Upper lobe of left lung (tissue), 4 donors: ENCODE measurements around the gene AK9.

Source experiments
- EP300 ChIP-seq, 4 donors: sonication (generic); formaldehyde crosslinking; IDR thresholded peaks; one replicate each; pipeline ENCODE4 v1.5.1; 2017; ENCODE audit warnings: antibody characterized with exemption in 4 of 4, control low read depth in 2 of 4
- POLR2A ChIP-seq, 4 donors: fragments of 450-650 bp; IDR thresholded peaks; one replicate each; pipeline ENCODE4 v1.5.1; 2016 to 2017; ENCODE audit warnings: antibody characterized with exemption in 4 of 4, mild to moderate bottlenecking in 2 of 4
- POLR2AphosphoS5 ChIP-seq, 2 donors: sonication (generic); formaldehyde crosslinking; IDR thresholded peaks; one replicate each; pipeline ENCODE4 v1.5.1; 2017; ENCODE audit warnings: antibody characterized with exemption in 2 of 2
- TF ChIP-seq, protein P1 (sequence below), 6 experiments: fragments of 450-650 bp in 4 of 6; fragments of 200-600 bp in 2 of 6; sonication (generic) in 2 of 6; IDR thresholded peaks; one replicate each; pipeline ENCODE4 v1.5.1; 2016 to 2019; ENCODE audit warnings: antibody characterized with exemption in 6 of 6

DNA sequence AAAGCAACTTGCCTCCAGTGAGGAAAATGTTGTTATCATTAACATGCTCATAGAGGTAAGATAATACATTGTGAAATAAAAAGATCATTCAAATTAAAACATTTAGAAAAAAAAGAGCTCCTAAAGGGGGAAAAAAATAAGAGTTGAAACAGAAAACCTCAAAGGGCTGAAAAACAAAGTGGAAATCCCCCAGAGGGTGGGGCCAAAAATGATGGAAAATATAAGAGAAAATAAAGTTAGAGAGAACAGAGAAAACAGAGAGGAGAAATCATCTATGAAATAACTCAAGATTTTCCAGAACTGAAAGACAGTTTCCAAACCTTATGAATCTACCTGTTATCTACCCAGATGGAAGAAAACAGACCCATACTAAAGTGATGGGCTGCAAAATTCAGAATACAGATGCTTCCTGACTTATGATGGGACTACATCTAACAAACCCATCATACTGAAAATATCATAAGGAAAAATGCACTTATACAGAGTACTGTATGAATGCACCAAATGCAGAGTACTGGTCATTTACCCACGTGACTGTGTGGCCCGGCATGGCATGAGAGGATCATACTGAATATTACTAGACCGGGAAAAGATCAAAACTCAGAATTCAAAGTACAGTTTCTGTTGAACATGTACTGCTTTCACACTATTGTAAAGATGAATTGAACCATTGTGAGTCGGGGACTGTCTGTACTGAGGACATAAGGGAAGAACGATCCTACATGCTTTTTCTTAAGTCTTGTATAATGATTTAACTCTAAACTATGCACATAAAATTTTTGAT is 212.0 kb downstream of the AK9 start:
- TF ChIP-seq, protein P1, sequence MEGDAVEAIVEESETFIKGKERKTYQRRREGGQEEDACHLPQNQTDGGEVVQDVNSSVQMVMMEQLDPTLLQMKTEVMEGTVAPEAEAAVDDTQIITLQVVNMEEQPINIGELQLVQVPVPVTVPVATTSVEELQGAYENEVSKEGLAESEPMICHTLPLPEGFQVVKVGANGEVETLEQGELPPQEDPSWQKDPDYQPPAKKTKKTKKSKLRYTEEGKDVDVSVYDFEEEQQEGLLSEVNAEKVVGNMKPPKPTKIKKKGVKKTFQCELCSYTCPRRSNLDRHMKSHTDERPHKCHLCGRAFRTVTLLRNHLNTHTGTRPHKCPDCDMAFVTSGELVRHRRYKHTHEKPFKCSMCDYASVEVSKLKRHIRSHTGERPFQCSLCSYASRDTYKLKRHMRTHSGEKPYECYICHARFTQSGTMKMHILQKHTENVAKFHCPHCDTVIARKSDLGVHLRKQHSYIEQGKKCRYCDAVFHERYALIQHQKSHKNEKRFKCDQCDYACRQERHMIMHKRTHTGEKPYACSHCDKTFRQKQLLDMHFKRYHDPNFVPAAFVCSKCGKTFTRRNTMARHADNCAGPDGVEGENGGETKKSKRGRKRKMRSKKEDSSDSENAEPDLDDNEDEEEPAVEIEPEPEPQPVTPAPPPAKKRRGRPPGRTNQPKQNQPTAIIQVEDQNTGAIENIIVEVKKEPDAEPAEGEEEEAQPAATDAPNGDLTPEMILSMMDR (IDR thresholded peaks at IDR 0.05) = no peak
- TF ChIP-seq POLR2AphosphoS5 (IDR thresholded peaks at IDR 0.05) = no peak
- TF ChIP-seq EP300 (IDR thresholded peaks at IDR 0.05) = no peak
- no peak for TF ChIP-seq POLR2A (IDR thresholded peaks at IDR 0.05)
